GM21619 (cell line): ENCODE data around the gene SYNE1.
"Not testable (repeated sequence)": the region's sequence is repeated elsewhere in the genome, so short reads cannot be mapped to it uniquely, and the experiment has no call there.

ENCODE experiments used
- ATAC-seq: cut with Tn5 transposase; IDR thresholded peaks from one replicate; pipeline ENCODE4 v1.9.1; 2021; ENCODE audit not compliant: unreplicated experiment

The SYNE1 gene

GRCh38 chr6:152625213-152625612 lies 11.9 kb downstream of the SYNE1 start:
- ATAC-seq = no peak

GRCh38 chr6:152614776-152615175 lies 22.4 kb downstream of the SYNE1 start:
- not testable (repeated sequence) for ATAC-seq

- no peak for ATAC-seq
Observed at GRCh38 chr6:152609125-152609670, 28.0 kb downstream of the SYNE1 start.

- ATAC-seq = no peak
Observed at GRCh38 chr6:152605941-152606340, 31.2 kb downstream of the SYNE1 start.

- no peak for ATAC-seq
Observed at GRCh38 chr6:152605342-152605741, 31.8 kb downstream of the SYNE1 start.

- no peak for ATAC-seq
Observed at GRCh38 chr6:152603911-152604310, 33.3 kb downstream of the SYNE1 start.

- ATAC-seq = no peak
Observed at GRCh38 chr6:152600022-152600421, 37.1 kb downstream of the SYNE1 start.

- ATAC-seq = no peak
Observed at GRCh38 chr6:152598901-152599537, 38.1 kb downstream of the SYNE1 start.

GRCh38 chr6:152598421-152598820 lies 38.7 kb downstream of the SYNE1 start:
- no peak for ATAC-seq

- ATAC-seq = no peak
Observed at GRCh38 chr6:152596726-152597125, 40.4 kb downstream of the SYNE1 start.

- no peak for ATAC-seq
Observed at GRCh38 chr6:152595499-152595898, 41.7 kb downstream of the SYNE1 start.

- ATAC-seq = no peak
Observed at GRCh38 chr6:152594701-152595100, 42.5 kb downstream of the SYNE1 start.

- ATAC-seq = no peak
Observed at GRCh38 chr6:152588456-152588855, 48.7 kb downstream of the SYNE1 start.

- no peak for ATAC-seq
Observed at GRCh38 chr6:152587473-152587872, 49.7 kb downstream of the SYNE1 start.

GRCh38 chr6:152585236-152585635 lies 51.9 kb downstream of the SYNE1 start:
- ATAC-seq = no peak

GRCh38 chr6:152583888-152584287 lies 53.3 kb downstream of the SYNE1 start:
- no peak for ATAC-seq

- no peak for ATAC-seq
Observed at GRCh38 chr6:152576525-152576924, 60.6 kb downstream of the SYNE1 start.

- ATAC-seq = no peak
Observed at GRCh38 chr6:152575621-152576150, 61.5 kb downstream of the SYNE1 start.

- no peak for ATAC-seq
Observed at GRCh38 chr6:152575161-152575560, 62.0 kb downstream of the SYNE1 start.

- ATAC-seq = no peak
Observed at GRCh38 chr6:152573762-152574161, 63.4 kb downstream of the SYNE1 start.

GRCh38 chr6:152572338-152573088 lies 64.6 kb downstream of the SYNE1 start:
- no peak for ATAC-seq

- no peak for ATAC-seq
Observed at GRCh38 chr6:152571943-152572337, 65.2 kb downstream of the SYNE1 start.
